ENCODE data around the gene FDX1.
"Not testable (repeated sequence)": the region's sequence is repeated elsewhere in the genome, so short reads cannot be mapped to it uniquely, and the experiment has no call there.

Gene FDX1

GRCh38 chr11:110429731-110430266 is at the start of gene FDX1:
TSS of gene FDX1 (plus strand) at chr11:110429948. CDS start at chr11:110430121, 173 bp downstream.
- DNase-seq (ENCODE audit: low spot score) = peak; percentile 61

- DNase-seq (ENCODE audit: low spot score) = no peak
Measured at GRCh38 chr11:110380836-110381622, 48.7 kb upstream of the FDX1 start.

GRCh38 chr11:110388231-110388630 is 41.5 kb upstream of the FDX1 start:
- DNase-seq (ENCODE audit: low spot score) = not testable (repeated sequence)

GRCh38 chr11:110389965-110390364 is 39.8 kb upstream of the FDX1 start:
- DNase-seq (ENCODE audit: low spot score) = no peak

- DNase-seq (ENCODE audit: low spot score) = no peak
Measured at GRCh38 chr11:110392056-110392455, 37.7 kb upstream of the FDX1 start.

GRCh38 chr11:110397668-110398286 is 32.0 kb upstream of the FDX1 start:
- peak; percentile 26 for DNase-seq (ENCODE audit: low spot score)

- not testable (repeated sequence) for DNase-seq (ENCODE audit: low spot score)
Measured at GRCh38 chr11:110403585-110403984, 26.2 kb upstream of the FDX1 start.

- not testable (repeated sequence) for DNase-seq (ENCODE audit: low spot score)
Measured at GRCh38 chr11:110405636-110406035, 24.1 kb upstream of the FDX1 start.

GRCh38 chr11:110407315-110407714 is 22.4 kb upstream of the FDX1 start:
- DNase-seq (ENCODE audit: low spot score) = no peak

- DNase-seq (ENCODE audit: low spot score) = no peak
Measured at GRCh38 chr11:110409174-110409573, 20.6 kb upstream of the FDX1 start.

- DNase-seq (ENCODE audit: low spot score) = no peak
Measured at GRCh38 chr11:110410651-110411050, 19.1 kb upstream of the FDX1 start.

GRCh38 chr11:110415081-110415480 is 14.7 kb upstream of the FDX1 start:
- DNase-seq (ENCODE audit: low spot score) = no peak

GRCh38 chr11:110421658-110422057 is 8.1 kb upstream of the FDX1 start:
- DNase-seq (ENCODE audit: low spot score) = not testable (repeated sequence)

GRCh38 chr11:110422306-110422905 is 7.3 kb upstream of the FDX1 start:
- no peak for DNase-seq (ENCODE audit: low spot score)

GRCh38 chr11:110424775-110425444 is 4.8 kb upstream of the FDX1 start:
- DNase-seq (ENCODE audit: low spot score) = no peak

- DNase-seq (ENCODE audit: low spot score) = no peak
Measured at GRCh38 chr11:110425751-110426545, 3.8 kb upstream of the FDX1 start.

GRCh38 chr11:110428040-110428439 is 1.7 kb upstream of the FDX1 start:
- DNase-seq (ENCODE audit: low spot score) = no peak

- DNase-seq (ENCODE audit: low spot score) = no peak
Measured at GRCh38 chr11:110428956-110429730, 605 bp upstream of the FDX1 start.

GRCh38 chr11:110430267-110431050 is 711 bp downstream of the FDX1 start:
- DNase-seq (ENCODE audit: low spot score) = peak; percentile 16
